ENCODE data around the gene CELA2A.

- TF ChIP-seq CTCF (conservative IDR thresholded peaks at IDR 0.05; ENCODE audit: low read depth, low read length) (no peak), EZH2 (IDR thresholded peaks at IDR 0.05; ENCODE audit: borderline replicate concordance, low read depth, low read length, poor library complexity, severe bottlenecking) (no peak)
These were observed 13.3 kb upstream of the CELA2A start for GRCh38 chr1:15443281-15443680.

Data from A673 (cell line).